GM10248 (cell line): ENCODE data around the gene CCL18.

Source experiments
- CTCF ChIA-PET: fragments of 300-600 bp; sonication (Branson Sonifier 250); formaldehyde crosslinking; extraction: SDS; loops from one replicate; lab custom pipeline; 2021; ENCODE audit warnings: antibody characterized with exemption; lab: Yijun Ruan, JAX
- POLR2A ChIA-PET: fragments of 350-650 bp; sonication (Branson Sonifier 250); formaldehyde crosslinking; extraction: SDS; loops from one replicate; lab custom pipeline; 2020; ENCODE audit warnings: antibody characterized with exemption; lab: Yijun Ruan, JAX
- DNase-seq: peaks from one replicate; pipeline ENCODE4 v3.0.0; 2012; ENCODE audit errors: extremely low spot score
- TF ChIP-seq, protein P1 (sequence below): IDR thresholded peaks from 2 replicates; pipeline ENCODE4 v1.5.1; 2012; ENCODE audit warnings: mild to moderate bottlenecking, low read depth; ENCODE audit errors: extremely low read depth, missing control alignments, control extremely low read depth

Gene CCL18

DNA sequence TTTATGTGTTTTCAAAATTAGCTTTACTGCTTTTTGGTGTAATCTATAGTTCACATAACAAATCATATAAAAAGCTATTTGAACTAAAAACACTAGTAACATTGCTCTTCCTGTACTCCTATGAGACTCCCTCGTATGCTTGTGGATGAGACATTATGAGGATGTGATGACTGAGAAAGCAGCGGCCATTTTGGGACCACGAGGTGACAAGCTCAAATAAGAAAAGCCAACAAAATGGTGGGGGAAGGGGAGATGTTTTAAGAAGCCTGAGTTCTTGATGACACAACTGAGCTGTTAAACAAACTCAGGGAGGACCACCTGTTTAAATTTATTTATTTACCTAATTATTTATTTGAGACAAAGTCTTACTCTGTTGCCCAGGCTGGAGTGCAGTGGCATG, 4.5 kb downstream of the CCL18 start:
- DNase-seq = no peak
- POLR2A ChIA-PET = no interaction called here
- CTCF ChIA-PET = interaction anchor here (1.1 to 11.3 kb wide), 5 partner anchors 12 to 257 kb away, joined by 3 to 131 read pairs (median 9); no protein-coding TSS in a partner anchor
- TF ChIP-seq, protein P1, sequence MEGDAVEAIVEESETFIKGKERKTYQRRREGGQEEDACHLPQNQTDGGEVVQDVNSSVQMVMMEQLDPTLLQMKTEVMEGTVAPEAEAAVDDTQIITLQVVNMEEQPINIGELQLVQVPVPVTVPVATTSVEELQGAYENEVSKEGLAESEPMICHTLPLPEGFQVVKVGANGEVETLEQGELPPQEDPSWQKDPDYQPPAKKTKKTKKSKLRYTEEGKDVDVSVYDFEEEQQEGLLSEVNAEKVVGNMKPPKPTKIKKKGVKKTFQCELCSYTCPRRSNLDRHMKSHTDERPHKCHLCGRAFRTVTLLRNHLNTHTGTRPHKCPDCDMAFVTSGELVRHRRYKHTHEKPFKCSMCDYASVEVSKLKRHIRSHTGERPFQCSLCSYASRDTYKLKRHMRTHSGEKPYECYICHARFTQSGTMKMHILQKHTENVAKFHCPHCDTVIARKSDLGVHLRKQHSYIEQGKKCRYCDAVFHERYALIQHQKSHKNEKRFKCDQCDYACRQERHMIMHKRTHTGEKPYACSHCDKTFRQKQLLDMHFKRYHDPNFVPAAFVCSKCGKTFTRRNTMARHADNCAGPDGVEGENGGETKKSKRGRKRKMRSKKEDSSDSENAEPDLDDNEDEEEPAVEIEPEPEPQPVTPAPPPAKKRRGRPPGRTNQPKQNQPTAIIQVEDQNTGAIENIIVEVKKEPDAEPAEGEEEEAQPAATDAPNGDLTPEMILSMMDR = no peak

DNA sequence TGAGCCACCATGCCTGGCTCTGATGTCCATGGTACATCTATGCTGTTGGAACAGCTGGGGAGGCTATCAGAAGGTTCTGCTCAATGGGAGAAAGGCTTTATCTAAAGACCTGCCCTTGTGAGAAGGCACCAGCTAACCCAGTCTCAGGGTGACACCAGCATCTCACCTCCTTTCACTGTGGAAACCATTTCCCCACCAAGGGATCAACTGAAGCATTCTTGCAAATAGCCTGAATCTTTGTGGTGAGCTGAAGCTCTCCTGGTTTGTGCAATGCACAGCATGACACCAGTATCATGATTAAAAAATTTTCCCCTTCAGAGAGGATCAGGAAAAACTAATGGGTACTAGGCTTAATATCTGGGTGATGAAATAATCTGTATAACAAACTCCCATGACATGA, 5.1 kb downstream of the CCL18 start:
- DNase-seq = no peak
- TF ChIP-seq, protein P1 = no peak
- CTCF ChIA-PET = interaction anchor here (1.1 to 11.3 kb wide), 5 partner anchors 13 to 257 kb away, joined by 3 to 131 read pairs (median 9); no protein-coding TSS in a partner anchor
- POLR2A ChIA-PET = no interaction called here

DNA sequence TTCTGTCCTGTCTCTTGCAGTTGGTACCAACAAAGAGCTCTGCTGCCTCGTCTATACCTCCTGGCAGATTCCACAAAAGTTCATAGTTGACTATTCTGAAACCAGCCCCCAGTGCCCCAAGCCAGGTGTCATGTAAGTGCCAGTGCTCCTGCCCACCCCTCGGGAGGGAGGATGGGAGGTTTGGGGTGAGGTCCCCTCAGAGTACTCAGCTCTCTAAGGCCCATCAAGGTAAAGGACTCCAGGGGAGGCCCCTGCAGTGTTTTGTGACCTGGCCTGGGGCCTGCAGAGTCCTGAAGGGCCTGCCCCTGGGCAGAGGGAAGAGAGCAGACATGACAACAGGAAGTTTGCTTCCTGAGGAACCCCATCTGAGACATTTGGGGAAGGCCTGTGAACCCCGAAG, 6.4 kb downstream of the CCL18 start:
- TF ChIP-seq, protein P1 = no peak
- DNase-seq = no peak

DNA sequence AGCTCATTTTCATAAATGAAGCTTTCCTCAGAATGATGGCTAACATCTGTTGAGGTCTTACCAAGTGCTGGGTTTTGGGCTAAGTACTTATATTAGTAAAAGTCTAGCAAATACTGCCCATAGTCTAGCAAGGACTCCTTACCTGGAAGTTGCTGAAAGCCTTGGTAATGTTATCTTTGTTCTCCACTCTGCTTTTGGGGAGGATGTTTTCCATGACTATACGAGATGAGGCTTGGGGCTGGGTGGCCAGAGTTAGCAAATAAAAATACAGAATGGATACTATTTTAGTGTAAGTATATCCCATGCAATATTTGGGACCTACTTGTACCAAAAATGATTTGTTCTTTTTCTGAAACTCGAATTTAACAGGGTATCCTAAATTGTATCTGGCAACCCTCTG, 7.7 kb downstream of the CCL18 start:
- TF ChIP-seq, protein P1 = no peak
- POLR2A ChIA-PET = no interaction called here
- CTCF ChIA-PET = interaction anchor here (1.1 to 11.3 kb wide), 30 partner anchors 9 to 222 kb away, joined by 3 to 131 read pairs (median 11); partner anchors contain the start of genes CCL14, CCL15, CCL16 and CCL18
- no peak for DNase-seq

More for the DNA sequence above, 6.4 kb downstream of the CCL18 start:
- CTCF ChIA-PET = interaction anchor here (0.7 to 11.3 kb wide), 7 partner anchors 8 to 95 kb away, joined by 3 to 131 read pairs (median 27); partner anchors contain the start of genes CCL15 and CCL18
- POLR2A ChIA-PET = no interaction called here

DNA sequence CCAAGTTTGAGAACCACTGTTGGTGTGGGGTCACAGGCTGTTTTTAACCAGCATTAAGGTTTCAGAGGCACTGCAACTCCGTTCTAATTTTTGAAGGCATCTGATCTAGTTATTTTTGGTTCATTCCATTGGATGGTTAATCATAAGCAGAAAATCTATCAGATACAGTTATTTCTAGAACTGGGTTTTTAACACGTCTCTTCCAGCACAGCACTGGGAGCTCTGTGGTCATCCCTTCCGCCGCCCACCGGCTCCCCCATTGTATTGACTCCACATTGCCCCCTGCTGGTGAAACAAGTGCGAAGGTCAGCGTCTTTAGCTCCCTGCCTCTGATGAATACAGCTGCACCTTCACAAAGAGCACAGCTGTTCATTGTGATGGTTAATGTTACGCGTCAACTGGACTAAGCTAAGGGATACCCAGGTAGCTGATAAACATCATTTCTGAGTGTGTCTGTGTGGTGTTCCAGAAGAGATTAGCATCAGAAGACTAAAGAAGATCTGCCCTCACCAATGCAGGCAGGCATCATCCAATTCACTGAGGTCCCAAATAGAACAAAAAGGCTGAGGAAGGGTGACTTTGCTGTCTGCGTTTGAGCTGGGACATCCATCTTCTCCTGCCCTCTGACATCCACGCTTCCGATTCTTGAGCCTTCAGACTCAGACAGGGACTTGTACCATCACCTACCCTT, 8.5 kb downstream of the CCL18 start:
- ChIA-PET CTCF (interaction anchor here (0.7 to 11.3 kb wide), 52 partner anchors 9 to 256 kb away, joined by 3 to 131 read pairs (median 7); partner anchors contain the start of genes CCL14, CCL15, CCL16 and CCL18), POLR2A (interaction anchor here (0.6 to 1.0 kb wide), 2 partner anchors 10 to 278 kb away, joined by 3 read pairs; no protein-coding TSS in a partner anchor)
- DNase-seq = peak; percentile 77
- TF ChIP-seq, protein P1 = peak; percentile 67

DNA sequence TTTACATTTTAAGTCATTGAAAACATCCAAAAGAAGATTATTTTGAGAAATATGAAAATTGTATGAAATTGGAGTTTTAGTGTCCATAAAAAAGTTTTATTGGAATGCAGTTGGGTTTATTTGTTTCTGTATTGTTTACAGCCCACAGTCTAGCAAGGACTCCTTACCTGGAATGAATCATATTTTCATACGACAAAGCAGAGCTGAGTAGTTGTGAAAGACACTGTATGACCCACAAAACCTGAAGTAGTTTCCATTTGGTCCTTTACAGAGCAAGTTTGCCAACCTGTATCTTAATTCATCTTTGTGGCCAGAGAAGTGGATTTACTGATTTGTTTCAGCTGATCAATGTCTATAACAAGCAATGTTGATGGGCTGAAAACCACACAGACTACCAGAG, 10.3 kb downstream of the CCL18 start:
- TF ChIP-seq, protein P1 = no peak
- POLR2A ChIA-PET = interaction anchor here (1.1 kb wide), 1 partner anchor 16 kb away, joined by 4 read pairs; the partner anchor contains the start of gene CCL3
- peak; percentile 21 for DNase-seq
- CTCF ChIA-PET = interaction anchor here (0.7 to 11.3 kb wide), 18 partner anchors 8 to 116 kb away, joined by 3 to 131 read pairs (median 11); partner anchors contain the start of genes CCL23 and CCL3

DNA sequence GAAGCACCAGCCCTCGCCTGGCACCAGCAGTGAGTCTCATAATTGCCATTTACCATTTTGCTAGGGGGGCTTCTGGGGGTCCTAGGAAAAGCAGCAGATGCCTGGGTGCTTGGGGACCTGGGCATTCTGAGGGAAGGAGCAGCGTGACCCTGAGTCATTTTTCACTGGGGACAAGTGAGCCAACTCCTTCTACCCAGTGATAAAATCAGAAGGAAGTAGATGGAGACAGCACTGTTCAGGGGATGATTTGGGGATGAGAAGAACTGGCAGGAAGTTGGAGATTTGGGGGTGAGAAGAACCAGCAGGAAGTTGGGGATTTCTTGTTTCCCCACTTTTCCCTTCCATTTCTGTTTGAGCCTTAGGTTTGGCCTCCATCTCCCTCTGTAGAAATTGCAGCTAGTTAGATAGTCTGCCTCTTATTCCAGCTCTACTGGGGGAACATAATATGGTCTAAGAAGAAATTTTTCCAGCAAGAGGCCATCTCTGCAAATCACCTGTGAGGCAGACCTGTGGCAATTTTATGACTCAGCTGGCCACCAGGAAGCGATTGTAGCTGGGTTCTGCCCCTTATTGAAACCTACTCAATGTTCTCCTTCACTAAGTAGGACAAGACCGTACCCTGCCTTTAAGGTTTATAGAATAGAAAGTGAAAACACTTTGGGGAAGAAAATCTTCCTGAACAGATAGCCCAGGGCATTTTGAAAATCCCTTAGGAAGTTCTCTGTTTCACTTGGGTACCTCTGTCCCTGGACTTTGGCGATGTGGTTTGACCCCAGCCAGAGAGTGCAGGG, 17.8 kb downstream of the CCL18 start:
- peak; percentile 35 for DNase-seq
- CTCF ChIA-PET = interaction anchor here (0.6 to 3.5 kb wide), 4 partner anchors 10 to 113 kb away, joined by 3 to 41 read pairs (median 4); no protein-coding TSS in a partner anchor
- POLR2A ChIA-PET = interaction anchor here (1.2 kb wide), 1 partner anchor 11 kb away, joined by 4 read pairs; no protein-coding TSS in a partner anchor

DNA sequence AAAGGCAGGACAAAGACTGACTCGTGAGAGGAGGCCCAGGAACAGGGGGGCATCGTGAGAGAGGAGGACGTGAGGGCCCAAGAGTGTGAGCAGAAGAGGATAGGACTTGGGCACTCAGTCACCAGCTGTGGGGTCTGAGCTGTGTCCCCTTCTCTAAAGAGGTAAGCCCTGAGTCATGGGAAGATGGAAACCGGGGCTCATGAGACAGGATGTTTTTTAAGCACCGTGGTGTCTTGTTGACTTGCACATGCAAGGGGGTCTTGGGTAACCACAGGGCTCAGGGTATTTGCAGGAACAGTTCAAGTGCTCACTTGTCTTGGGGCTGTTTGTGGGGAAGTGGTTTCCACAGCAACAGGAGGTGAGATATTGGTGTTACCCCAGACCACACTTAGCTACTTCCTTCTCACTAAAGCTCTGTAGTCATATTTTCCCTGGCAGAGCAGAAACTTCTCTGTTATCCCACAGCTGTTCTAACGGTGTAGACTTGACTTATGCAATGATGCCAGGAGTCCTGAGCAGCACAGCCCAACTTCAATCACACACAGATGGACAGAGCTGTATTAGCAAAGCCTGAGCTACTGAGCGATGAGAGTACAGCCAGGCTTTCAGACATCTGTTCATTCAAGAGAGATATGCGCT, 18.5 kb downstream of the CCL18 start:
- POLR2A ChIA-PET = interaction anchor here (0.6 to 1.2 kb wide), 2 partner anchors 10 kb away, joined by 3 to 4 read pairs; no protein-coding TSS in a partner anchor
- DNase-seq = peak; percentile 51
- CTCF ChIA-PET = interaction anchor here (1.2 to 3.5 kb wide), 2 partner anchors 10 to 66 kb away, joined by 5 to 41 read pairs; no protein-coding TSS in a partner anchor
